Measurements from ENCODE around the gene APRT.
A peak's percentile ranks its signal among the peaks of the same experiment; 100 is the strongest.

Gene APRT

DNA sequence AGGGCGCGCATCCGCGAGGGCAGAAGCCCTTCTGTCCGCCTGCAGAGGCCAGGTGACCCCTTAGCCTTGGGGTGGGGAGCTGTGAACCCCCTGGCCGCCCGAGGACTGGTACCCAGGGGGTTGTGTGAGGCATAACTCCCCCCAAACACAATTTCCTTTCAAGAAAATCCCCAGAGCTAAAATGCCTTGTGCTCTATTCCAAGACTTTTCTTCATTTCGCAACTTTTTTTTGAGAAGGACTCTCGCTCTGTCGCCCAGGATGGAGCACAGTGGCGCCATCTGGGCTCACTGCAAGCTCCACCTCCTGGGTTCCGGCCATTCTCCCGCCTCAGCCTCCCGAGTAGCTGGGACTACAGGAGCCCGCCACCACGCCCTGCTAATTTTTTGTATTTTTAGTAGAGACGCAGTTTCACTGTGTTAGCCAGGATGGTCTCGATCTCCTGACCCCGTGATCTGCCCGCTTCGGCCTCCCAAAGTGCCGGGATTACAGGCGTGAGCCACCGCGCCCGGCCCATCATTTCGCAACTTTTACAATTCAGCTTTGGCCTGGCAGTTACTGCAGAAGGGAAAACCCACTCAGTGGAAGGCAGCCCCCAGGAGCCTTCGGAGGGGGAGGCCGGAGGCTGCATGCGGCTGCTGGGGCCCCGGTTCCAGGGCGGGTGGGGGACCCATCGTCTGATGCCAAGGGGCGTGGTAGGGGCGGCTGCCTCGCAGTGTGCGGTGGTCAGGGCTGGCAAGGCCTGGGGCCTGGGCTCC, 963 bp upstream of the APRT start:
- Histone ChIP-seq H3K27me3 (ENCODE audit: control insufficient read depth, insufficient read depth, low read length) (no peaks in the 10 kb centered on the region), H3K36me3 (ENCODE audit: control insufficient read depth, insufficient read depth, low read length) (peaks cover 31% of the 10 kb centered on the region), H3K9ac (ENCODE audit: low read depth, low read length) (peak overlapping the region; percentile 83), H3K4me1 (ENCODE audit: control insufficient read depth, insufficient read depth, low read length) (peaks cover 7% of the 10 kb centered on the region; the same call in 1 of the 2 replicates), H3K4me3 (ENCODE audit: low read depth, low read length) (peak overlapping the region; percentile 91), H3K27ac (ENCODE audit: low read depth, low read length) (peak overlapping the region; percentile 94), H3K9me3 (ENCODE audit: control insufficient read depth, insufficient read depth, low read length) (no peaks in the 10 kb centered on the region)

DNA sequence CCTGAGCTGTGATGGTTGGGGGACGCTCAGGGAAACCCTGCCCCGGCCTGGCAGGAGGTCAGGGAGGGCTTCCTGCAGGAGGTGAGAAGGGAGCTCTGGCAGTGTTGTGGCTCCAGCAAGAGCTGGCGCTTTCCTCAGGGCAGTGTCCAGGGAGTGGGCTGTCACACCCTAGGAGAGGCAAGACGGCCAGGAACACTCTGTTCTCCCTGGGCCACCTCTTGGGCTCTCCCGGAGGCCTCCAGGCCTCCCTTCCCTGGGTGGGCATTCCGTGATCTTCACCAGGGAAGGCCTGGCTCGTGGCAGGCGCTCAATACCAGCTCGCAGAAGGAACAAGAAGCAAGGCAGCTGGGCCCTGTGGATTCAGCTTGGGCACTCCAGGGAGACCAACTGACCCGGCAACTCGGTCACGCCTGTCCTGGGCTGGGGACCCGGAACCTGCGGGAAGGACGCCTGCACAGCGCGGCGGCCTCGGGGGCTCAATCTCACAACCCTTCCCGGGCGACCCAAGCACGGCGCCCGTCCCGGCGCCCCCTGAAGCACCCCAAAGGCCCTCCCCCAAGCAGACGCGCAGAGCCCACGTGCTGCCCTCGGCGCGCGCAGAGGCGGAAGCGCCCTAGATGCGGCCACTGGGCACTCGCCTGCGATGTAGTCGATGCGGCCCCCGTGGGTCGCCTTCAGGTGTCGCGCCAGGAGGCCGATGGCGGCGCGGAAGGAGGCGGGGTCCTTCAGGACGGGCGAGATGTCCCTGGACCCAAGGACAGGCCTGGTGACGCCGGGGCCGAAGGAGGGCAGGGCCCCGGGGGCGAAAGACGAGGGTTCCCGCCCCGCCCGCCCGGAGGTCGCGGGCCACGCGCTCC, 588 bp downstream of the APRT start:
- Histone ChIP-seq H3K4me3 (ENCODE audit: low read depth, low read length) (peak overlapping the region; percentile 91), H3K27me3 (ENCODE audit: control insufficient read depth, insufficient read depth, low read length) (no peaks in the 10 kb centered on the region), H3K27ac (ENCODE audit: low read depth, low read length) (peak overlapping the region; percentile 94), H3K36me3 (ENCODE audit: control insufficient read depth, insufficient read depth, low read length) (peaks cover 46% of the 10 kb centered on the region), H3K9ac (ENCODE audit: low read depth, low read length) (peak overlapping the region; percentile 94), H3K4me1 (ENCODE audit: control insufficient read depth, insufficient read depth, low read length) (peaks cover 7% of the 10 kb centered on the region; the same call in 1 of the 2 replicates), H3K9me3 (ENCODE audit: control insufficient read depth, insufficient read depth, low read length) (no peaks in the 10 kb centered on the region)

DNA sequence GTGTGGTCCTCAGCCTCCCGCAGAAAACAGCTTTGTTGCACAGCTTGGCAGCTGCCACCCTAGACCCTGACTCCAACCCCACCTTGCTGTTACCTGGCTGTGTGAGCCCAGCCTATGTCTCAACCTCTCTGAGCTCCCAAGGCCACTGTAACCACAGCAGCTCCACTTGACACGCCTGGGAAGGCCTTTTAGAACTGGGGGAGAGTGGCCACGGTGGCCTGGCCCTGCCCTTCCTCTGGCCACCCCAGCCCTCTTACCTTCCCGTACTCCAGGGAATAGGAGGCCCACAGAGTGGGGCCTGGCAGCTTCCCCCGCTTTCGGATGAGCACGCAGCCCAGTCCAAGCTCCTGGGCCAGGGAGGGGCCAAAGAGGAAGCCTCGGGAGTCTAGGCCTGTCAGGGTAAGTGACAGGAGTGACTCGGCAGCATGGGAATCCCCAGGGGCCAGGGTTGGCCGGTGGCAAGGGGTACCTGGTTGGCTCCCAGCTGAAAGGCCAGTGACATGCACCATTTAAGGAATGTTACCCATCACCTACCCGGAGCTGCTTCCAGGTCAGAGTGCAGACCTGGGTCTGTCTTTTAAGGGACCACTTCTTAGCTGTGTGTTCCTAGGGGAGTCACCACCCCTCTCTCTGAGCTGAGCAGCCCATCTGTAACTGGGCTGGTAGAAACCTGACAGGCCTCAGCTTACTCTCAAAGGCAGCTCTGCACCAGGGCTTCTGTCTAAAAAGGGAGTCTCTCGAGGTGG, 1.4 kb downstream of the APRT start:
- peaks cover 54% of the 10 kb centered on the region for H3K36me3 ChIP-seq (ENCODE audit: control insufficient read depth, insufficient read depth, low read length)
- peak overlapping the region; percentile 94 for H3K27ac ChIP-seq (ENCODE audit: low read depth, low read length)
- H3K4me3 ChIP-seq (ENCODE audit: low read depth, low read length), result peak overlapping the region; percentile 91
- H3K27me3 ChIP-seq (ENCODE audit: control insufficient read depth, insufficient read depth, low read length), result no peaks in the 10 kb centered on the region
- H3K4me1 ChIP-seq (ENCODE audit: control insufficient read depth, insufficient read depth, low read length), result peaks cover 7% of the 10 kb centered on the region; the same call in 1 of the 2 replicates
- H3K9me3 ChIP-seq (ENCODE audit: control insufficient read depth, insufficient read depth, low read length), result no peaks in the 10 kb centered on the region
- peak overlapping the region; percentile 94 for H3K9ac ChIP-seq (ENCODE audit: low read depth, low read length)

DNA sequence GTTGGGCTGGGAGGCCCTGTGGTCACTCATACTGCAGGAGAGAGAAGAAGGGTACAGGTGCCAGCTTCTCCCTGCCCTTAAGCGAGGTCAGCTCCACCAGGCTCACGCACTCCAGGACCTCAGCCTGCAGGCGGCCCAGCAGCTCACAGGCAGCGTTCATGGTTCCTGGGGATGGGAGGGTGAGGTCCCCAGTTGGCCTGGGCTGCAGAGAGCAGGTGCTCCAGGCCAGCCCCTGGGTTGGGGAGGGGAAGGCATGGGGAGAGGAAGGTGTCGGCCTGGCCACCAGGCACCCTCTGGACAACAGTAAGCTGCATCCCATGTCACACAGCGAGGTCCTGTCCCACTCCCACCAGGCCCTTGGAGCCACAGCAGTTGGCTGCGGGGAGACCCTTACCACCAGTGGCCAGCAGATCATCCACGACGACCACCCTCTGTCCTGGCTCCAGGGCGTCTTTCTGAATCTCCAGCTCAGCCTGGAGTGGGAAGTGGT, 2.0 kb downstream of the APRT start:
- H3K9ac ChIP-seq (ENCODE audit: low read depth, low read length), result no peak overlapping the region
- peaks cover 60% of the 10 kb centered on the region for H3K36me3 ChIP-seq (ENCODE audit: control insufficient read depth, insufficient read depth, low read length)
- peak overlapping the region; percentile 3 for H3K27ac ChIP-seq (ENCODE audit: low read depth, low read length)
- no peaks in the 10 kb centered on the region for H3K9me3 ChIP-seq (ENCODE audit: control insufficient read depth, insufficient read depth, low read length)
- H3K4me1 ChIP-seq (ENCODE audit: control insufficient read depth, insufficient read depth, low read length), result peaks cover 7% of the 10 kb centered on the region; the same call in 1 of the 2 replicates
- 0 out of 2 replicates have a peak overlapping the region, but pooled peaks have one; percentile 91 for H3K4me3 ChIP-seq (ENCODE audit: low read depth, low read length)
- H3K27me3 ChIP-seq (ENCODE audit: control insufficient read depth, insufficient read depth, low read length), result no peaks in the 10 kb centered on the region

DNA sequence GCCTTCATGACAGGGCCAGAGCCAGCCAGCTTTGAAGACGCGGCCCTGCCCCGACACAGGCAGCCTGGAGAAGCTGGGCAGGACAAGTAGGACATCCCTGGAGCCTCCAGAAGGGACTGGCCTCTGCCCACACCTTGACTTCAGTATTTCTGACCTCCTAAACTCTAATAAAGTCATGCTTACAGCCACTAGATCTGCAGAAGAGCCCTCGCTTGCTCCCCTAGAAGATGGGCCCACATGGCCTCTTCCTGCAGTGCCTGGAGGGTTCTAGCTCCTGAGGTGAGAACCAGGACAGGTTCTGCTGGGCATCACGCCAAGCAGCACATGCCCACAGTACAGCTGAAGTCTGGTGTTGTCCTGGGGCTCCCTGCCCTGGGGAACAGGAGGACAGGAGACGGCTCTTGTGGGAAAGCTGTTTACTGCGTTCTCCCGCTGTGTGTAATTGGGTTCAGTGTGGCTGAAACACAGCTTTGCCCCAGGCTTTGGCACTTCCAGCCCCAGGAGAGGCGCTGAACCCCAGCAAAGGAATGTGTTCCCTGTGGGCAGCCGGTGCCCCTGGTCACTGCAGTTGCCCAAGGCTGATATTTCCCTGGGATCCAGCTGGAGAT, 2.6 kb downstream of the APRT start:
- Histone ChIP-seq H3K4me1 (ENCODE audit: control insufficient read depth, insufficient read depth, low read length) (peaks cover 7% of the 10 kb centered on the region; the same call in 1 of the 2 replicates), H3K9me3 (ENCODE audit: control insufficient read depth, insufficient read depth, low read length) (no peaks in the 10 kb centered on the region), H3K9ac (ENCODE audit: low read depth, low read length) (no peak overlapping the region), H3K4me3 (ENCODE audit: low read depth, low read length) (no peak overlapping the region), H3K36me3 (ENCODE audit: control insufficient read depth, insufficient read depth, low read length) (peaks cover 63% of the 10 kb centered on the region), H3K27me3 (ENCODE audit: control insufficient read depth, insufficient read depth, low read length) (no peaks in the 10 kb centered on the region), H3K27ac (ENCODE audit: low read depth, low read length) (peak overlapping the region; percentile 3)

- no peak overlapping the region for H3K27ac ChIP-seq (ENCODE audit: low read depth, low read length)
- H3K4me1 ChIP-seq (ENCODE audit: control insufficient read depth, insufficient read depth, low read length), result 0 out of 2 replicates have a peak, but pooled peaks cover 7% of the 10 kb centered on the region
- no peaks in the 10 kb centered on the region for H3K27me3 ChIP-seq (ENCODE audit: control insufficient read depth, insufficient read depth, low read length)
- no peak overlapping the region for H3K9ac ChIP-seq (ENCODE audit: low read depth, low read length)
- H3K9me3 ChIP-seq (ENCODE audit: control insufficient read depth, insufficient read depth, low read length), result no peaks in the 10 kb centered on the region
- peaks cover 63% of the 10 kb centered on the region for H3K36me3 ChIP-seq (ENCODE audit: control insufficient read depth, insufficient read depth, low read length)
- H3K4me3 ChIP-seq (ENCODE audit: low read depth, low read length), result no peak overlapping the region
Measured at GRCh38 chr16:88807626-88808453, 3.9 kb downstream of the APRT start.

GRCh38 chr16:88807142-88807625, 4.5 kb downstream of the APRT start:
- Histone ChIP-seq H3K27me3 (ENCODE audit: control insufficient read depth, insufficient read depth, low read length) (no peaks in the 10 kb centered on the region), H3K36me3 (ENCODE audit: control insufficient read depth, insufficient read depth, low read length) (peaks cover 63% of the 10 kb centered on the region), H3K4me3 (ENCODE audit: low read depth, low read length) (no peak overlapping the region), H3K9ac (ENCODE audit: low read depth, low read length) (no peak overlapping the region), H3K4me1 (ENCODE audit: control insufficient read depth, insufficient read depth, low read length) (0 out of 2 replicates have a peak, but pooled peaks cover 7% of the 10 kb centered on the region), H3K9me3 (ENCODE audit: control insufficient read depth, insufficient read depth, low read length) (no peaks in the 10 kb centered on the region), H3K27ac (ENCODE audit: low read depth, low read length) (no peak overlapping the region)

- H3K27ac ChIP-seq (ENCODE audit: low read depth, low read length), result no peak overlapping the region
- no peak overlapping the region for H3K9ac ChIP-seq (ENCODE audit: low read depth, low read length)
- H3K36me3 ChIP-seq (ENCODE audit: control insufficient read depth, insufficient read depth, low read length), result peaks cover 63% of the 10 kb centered on the region
- no peaks in the 10 kb centered on the region for H3K9me3 ChIP-seq (ENCODE audit: control insufficient read depth, insufficient read depth, low read length)
- no peak overlapping the region for H3K4me3 ChIP-seq (ENCODE audit: low read depth, low read length)
- H3K4me1 ChIP-seq (ENCODE audit: control insufficient read depth, insufficient read depth, low read length), result 0 out of 2 replicates have a peak, but pooled peaks cover 10% of the 10 kb centered on the region
- H3K27me3 ChIP-seq (ENCODE audit: control insufficient read depth, insufficient read depth, low read length), result no peaks in the 10 kb centered on the region
Measured at GRCh38 chr16:88806491-88807111, 5.1 kb downstream of the APRT start.

GRCh38 chr16:88805887-88806393, 5.8 kb downstream of the APRT start:
- Histone ChIP-seq H3K27me3 (ENCODE audit: control insufficient read depth, insufficient read depth, low read length) (no peaks in the 10 kb centered on the region), H3K9ac (ENCODE audit: low read depth, low read length) (no peak overlapping the region), H3K4me1 (ENCODE audit: control insufficient read depth, insufficient read depth, low read length) (0 out of 2 replicates have a peak, but pooled peaks cover 10% of the 10 kb centered on the region), H3K27ac (ENCODE audit: low read depth, low read length) (peak overlapping the region; percentile 10), H3K4me3 (ENCODE audit: low read depth, low read length) (no peak overlapping the region), H3K9me3 (ENCODE audit: control insufficient read depth, insufficient read depth, low read length) (no peaks in the 10 kb centered on the region), H3K36me3 (ENCODE audit: control insufficient read depth, insufficient read depth, low read length) (peaks cover 66% of the 10 kb centered on the region)
